Measurements from ENCODE around the gene TMEM50A. TPM values are rescaled to one million over a fixed set of nuclear protein-coding genes. Genes with fewer than 3 reads are reported as not detected.

TMEM50A gene
- total and polyA plus RNA-seq, 9 of the 15 experiments (the other 6 are each of a cell fraction or from before 2014, with no cell fraction given) = 43.7 to 195 (median 137) TPM

- TF ChIP-seq, protein P1, sequence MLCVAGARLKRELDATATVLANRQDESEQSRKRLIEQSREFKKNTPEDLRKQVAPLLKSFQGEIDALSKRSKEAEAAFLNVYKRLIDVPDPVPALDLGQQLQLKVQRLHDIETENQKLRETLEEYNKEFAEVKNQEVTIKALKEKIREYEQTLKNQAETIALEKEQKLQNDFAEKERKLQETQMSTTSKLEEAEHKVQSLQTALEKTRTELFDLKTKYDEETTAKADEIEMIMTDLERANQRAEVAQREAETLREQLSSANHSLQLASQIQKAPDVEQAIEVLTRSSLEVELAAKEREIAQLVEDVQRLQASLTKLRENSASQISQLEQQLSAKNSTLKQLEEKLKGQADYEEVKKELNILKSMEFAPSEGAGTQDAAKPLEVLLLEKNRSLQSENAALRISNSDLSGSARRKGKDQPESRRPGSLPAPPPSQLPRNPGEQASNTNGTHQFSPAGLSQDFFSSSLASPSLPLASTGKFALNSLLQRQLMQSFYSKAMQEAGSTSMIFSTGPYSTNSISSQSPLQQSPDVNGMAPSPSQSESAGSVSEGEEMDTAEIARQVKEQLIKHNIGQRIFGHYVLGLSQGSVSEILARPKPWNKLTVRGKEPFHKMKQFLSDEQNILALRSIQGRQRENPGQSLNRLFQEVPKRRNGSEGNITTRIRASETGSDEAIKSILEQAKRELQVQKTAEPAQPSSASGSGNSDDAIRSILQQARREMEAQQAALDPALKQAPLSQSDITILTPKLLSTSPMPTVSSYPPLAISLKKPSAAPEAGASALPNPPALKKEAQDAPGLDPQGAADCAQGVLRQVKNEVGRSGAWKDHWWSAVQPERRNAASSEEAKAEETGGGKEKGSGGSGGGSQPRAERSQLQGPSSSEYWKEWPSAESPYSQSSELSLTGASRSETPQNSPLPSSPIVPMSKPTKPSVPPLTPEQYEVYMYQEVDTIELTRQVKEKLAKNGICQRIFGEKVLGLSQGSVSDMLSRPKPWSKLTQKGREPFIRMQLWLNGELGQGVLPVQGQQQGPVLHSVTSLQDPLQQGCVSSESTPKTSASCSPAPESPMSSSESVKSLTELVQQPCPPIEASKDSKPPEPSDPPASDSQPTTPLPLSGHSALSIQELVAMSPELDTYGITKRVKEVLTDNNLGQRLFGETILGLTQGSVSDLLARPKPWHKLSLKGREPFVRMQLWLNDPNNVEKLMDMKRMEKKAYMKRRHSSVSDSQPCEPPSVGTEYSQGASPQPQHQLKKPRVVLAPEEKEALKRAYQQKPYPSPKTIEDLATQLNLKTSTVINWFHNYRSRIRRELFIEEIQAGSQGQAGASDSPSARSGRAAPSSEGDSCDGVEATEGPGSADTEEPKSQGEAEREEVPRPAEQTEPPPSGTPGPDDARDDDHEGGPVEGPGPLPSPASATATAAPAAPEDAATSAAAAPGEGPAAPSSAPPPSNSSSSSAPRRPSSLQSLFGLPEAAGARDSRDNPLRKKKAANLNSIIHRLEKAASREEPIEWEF (CRISPR knock-in tag; IDR thresholded peaks at IDR 0.05) = no peak
- TF ChIP-seq HSF4 (CRISPR knock-in tag; IDR thresholded peaks at IDR 0.05; ENCODE audit: borderline replicate concordance) (no peak), ZNF785 (CRISPR knock-in tag; IDR thresholded peaks at IDR 0.05) (no peak), TAF15 (IDR thresholded peaks at IDR 0.05; ENCODE audit: low read depth, low read length) (no peak), NR2F6 (CRISPR knock-in tag; IDR thresholded peaks at IDR 0.05) (no peak), ZNF347 (CRISPR knock-in tag; IDR thresholded peaks at IDR 0.05; ENCODE audit: low read depth) (no peak), WHSC1 (IDR thresholded peaks at IDR 0.05; ENCODE audit: low read length) (no peak), ZNF780A (CRISPR knock-in tag; IDR thresholded peaks at IDR 0.05) (no peak), SRSF7 (optimal IDR thresholded peaks at IDR 0.05; ENCODE audit: low read depth, low read length) (no peak), PHF21A (IDR thresholded peaks at IDR 0.05; ENCODE audit: borderline replicate concordance, low read depth) (no peak), ZNF274 (IDR thresholded peaks at IDR 0.05; ENCODE audit: borderline replicate concordance, low read depth, low read length) (no peak), GTF2A2 (tag; IDR thresholded peaks at IDR 0.05) (no peak)
- TF ChIP-seq, protein P2, sequence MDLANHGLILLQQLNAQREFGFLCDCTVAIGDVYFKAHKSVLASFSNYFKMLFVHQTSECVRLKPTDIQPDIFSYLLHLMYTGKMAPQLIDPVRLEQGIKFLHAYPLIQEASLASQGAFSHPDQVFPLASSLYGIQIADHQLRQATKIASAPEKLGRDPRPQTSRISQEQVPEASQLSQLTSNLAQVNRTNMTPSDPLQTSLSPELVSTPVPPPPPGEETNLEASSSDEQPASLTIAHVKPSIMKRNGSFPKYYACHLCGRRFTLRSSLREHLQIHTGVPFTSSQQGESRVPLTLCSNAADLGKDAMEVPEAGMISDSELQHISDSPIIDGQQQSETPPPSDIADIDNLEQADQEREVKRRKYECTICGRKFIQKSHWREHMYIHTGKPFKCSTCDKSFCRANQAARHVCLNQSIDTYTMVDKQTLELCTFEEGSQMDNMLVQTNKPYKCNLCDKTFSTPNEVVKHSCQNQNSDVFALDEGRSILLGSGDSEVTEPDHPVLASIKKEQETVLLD (IDR thresholded peaks at IDR 0.05) = peak; percentile 92
- TF ChIP-seq, protein P3, sequence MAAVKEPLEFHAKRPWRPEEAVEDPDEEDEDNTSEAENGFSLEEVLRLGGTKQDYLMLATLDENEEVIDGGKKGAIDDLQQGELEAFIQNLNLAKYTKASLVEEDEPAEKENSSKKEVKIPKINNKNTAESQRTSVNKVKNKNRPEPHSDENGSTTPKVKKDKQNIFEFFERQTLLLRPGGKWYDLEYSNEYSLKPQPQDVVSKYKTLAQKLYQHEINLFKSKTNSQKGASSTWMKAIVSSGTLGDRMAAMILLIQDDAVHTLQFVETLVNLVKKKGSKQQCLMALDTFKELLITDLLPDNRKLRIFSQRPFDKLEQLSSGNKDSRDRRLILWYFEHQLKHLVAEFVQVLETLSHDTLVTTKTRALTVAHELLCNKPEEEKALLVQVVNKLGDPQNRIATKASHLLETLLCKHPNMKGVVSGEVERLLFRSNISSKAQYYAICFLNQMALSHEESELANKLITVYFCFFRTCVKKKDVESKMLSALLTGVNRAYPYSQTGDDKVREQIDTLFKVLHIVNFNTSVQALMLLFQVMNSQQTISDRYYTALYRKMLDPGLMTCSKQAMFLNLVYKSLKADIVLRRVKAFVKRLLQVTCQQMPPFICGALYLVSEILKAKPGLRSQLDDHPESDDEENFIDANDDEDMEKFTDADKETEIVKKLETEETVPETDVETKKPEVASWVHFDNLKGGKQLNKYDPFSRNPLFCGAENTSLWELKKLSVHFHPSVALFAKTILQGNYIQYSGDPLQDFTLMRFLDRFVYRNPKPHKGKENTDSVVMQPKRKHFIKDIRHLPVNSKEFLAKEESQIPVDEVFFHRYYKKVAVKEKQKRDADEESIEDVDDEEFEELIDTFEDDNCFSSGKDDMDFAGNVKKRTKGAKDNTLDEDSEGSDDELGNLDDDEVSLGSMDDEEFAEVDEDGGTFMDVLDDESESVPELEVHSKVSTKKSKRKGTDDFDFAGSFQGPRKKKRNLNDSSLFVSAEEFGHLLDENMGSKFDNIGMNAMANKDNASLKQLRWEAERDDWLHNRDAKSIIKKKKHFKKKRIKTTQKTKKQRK (IDR thresholded peaks at IDR 0.05; ENCODE audit: borderline replicate concordance, low read depth, low read length) = no peak
Observed at GRCh38 chr1:25338188-25338981, at the start of gene TMEM50A (continued).
